Gastrocnemius medialis (tissue), 4 donors: Measurements from ENCODE around the gene SMPDL3A. TPM values are rescaled to one million over a fixed set of nuclear protein-coding genes. Genes with fewer than 3 reads are reported as not detected.

Source experiments
- ATAC-seq, 2 donors: fragments of 150-250 bp; one replicate each; pipeline ENCODE4 v1.9.1; 2016
- DNase-seq, 2 donors: peaks; one replicate each; pipeline ENCODE4 v3.0.0-alpha.2; 2019
- H3K27ac ChIP-seq, 4 donors: fragments of 200-600 bp; sonication (generic); 1 replicate in 1 of 4; 2 replicates in 3 of 4; pipeline ENCODE4 v1.5.1; 2016 to 2018; ENCODE audit warnings: mild to moderate bottlenecking in 2 of 4, moderate library complexity in 1 of 4
- H3K27me3 ChIP-seq, 3 donors: fragments of 200-600 bp; sonication (generic) in 2 of 3; 1 replicate in 1 of 3; 2 replicates in 2 of 3; pipeline versions ENCODE4 v1.5.1 to v1.6.0; 2016 to 2019; ENCODE audit warnings: mild to moderate bottlenecking in 1 of 3, moderate library complexity in 1 of 3
- H3K36me3 ChIP-seq, 2 donors: fragments of 200-600 bp; sonication (generic) in 1 of 2; one replicate each; pipeline ENCODE4 v1.5.1; 2017 to 2018
- H3K4me1 ChIP-seq, 2 donors: fragments of 200-600 bp; sonication (generic) in 1 of 2; one replicate each; pipeline ENCODE4 v1.5.1; 2016 to 2017; ENCODE audit warnings: mild to moderate bottlenecking in 2 of 2
- H3K4me3 ChIP-seq, 4 donors: fragments of 200-600 bp; sonication (generic) in 3 of 4; 1 replicate in 1 of 4; 2 replicates in 3 of 4; pipeline ENCODE4 v1.5.1; 2016 to 2019; ENCODE audit warnings: mild to moderate bottlenecking in 2 of 4
- H3K9me3 ChIP-seq, 3 donors: fragments of 200-600 bp; sonication (generic) in 2 of 3; 1 replicate in 1 of 3; 2 replicates in 2 of 3; pipeline ENCODE4 v1.5.1; 2016 to 2019
- POLR2A ChIP-seq, 2 donors: fragments of 450-650 bp; IDR thresholded peaks; one replicate each; pipeline ENCODE4 v1.6.1; 2017; ENCODE audit warnings: antibody characterized with exemption in 2 of 2, mild to moderate bottlenecking in 2 of 2, moderate library complexity in 2 of 2
- in situ Hi-C, 4 donors: fragments of 200-750 bp; cut with MboI; loops; one replicate each; pipeline versions ENCODE4 v1.15.0 to v1.8.0; 2017; ENCODE audit warnings: low sequenced_read_pairs in 4 of 4
- intact Hi-C: fragments of 100-400 bp; cut with DNase I; formaldehyde crosslinking; loops from one replicate; pipeline ENCODE4 v1.15.1; 2023; ENCODE audit warnings: low total_unique reads
- total RNA-seq, 4 donors: library from RNA; depleted of rRNA; stranded (reverse); fragments of >200 nt; gene quantifications; one replicate each; pipeline versions ENCODE4 v1.1.0 to v1.2.3, GENCODE V29; 2016
- TF ChIP-seq, protein P1 (sequence below), 5 experiments: fragments of 450-650 bp in 3 of 5; fragments of 200-600 bp in 2 of 5; sonication (generic) in 2 of 5; IDR thresholded peaks in 4 of 5; conservative IDR thresholded peaks in 1 of 5; 1 replicate in 4 of 5; 2 replicates in 1 of 5; pipeline ENCODE4 v1.5.1; 2016 to 2019; ENCODE audit warnings: antibody characterized with exemption in 5 of 5, mild to moderate bottlenecking in 3 of 5, moderate library complexity in 3 of 5

Gene SMPDL3A
- total RNA-seq, 4 donors from 2014 or later = 18.4 to 38.4 (median 32.6) TPM

DNA sequence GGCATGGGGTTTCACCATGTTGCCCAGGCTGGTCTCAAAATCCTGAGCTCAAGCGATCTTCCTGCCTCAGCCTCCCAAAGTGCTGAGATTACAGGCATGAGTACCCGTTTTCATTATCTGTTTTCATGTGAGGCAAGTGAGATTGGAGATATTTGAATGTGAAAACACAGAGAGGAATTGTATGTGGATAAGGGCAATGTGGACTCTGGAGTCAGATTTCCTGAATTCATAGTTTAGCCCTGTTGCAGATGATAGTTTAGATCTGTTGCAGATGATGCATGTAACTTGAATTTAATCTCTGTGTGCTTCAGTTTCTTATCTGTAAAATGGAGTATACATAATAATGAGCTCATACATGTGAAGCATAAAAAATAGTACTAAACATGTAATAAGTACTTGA is 3.7 kb downstream of the SMPDL3A start:
- Histone ChIP-seq H3K9me3 (no peaks in the 10 kb centered on the region), H3K27me3 (no peaks in the 10 kb centered on the region), H3K4me1 (peaks cover 36 to 40% of the 10 kb centered on the region in 2 donors), H3K36me3 (peaks cover 0 to 4% of the 10 kb centered on the region in 2 donors), H3K27ac (peak overlapping the region; percentile 93 to 98 (median 96)), H3K4me3 (no peak overlapping the region)
- intact Hi-C loops (loop anchor here (10.0 kb wide), 1 partner anchor 302 kb away; no protein-coding TSS in a partner anchor), in situ Hi-C loops (no loop called here)
- TF ChIP-seq, protein P1, sequence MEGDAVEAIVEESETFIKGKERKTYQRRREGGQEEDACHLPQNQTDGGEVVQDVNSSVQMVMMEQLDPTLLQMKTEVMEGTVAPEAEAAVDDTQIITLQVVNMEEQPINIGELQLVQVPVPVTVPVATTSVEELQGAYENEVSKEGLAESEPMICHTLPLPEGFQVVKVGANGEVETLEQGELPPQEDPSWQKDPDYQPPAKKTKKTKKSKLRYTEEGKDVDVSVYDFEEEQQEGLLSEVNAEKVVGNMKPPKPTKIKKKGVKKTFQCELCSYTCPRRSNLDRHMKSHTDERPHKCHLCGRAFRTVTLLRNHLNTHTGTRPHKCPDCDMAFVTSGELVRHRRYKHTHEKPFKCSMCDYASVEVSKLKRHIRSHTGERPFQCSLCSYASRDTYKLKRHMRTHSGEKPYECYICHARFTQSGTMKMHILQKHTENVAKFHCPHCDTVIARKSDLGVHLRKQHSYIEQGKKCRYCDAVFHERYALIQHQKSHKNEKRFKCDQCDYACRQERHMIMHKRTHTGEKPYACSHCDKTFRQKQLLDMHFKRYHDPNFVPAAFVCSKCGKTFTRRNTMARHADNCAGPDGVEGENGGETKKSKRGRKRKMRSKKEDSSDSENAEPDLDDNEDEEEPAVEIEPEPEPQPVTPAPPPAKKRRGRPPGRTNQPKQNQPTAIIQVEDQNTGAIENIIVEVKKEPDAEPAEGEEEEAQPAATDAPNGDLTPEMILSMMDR (IDR thresholded peaks at IDR 0.05 in 4 of 5, conservative IDR thresholded peaks at IDR 0.05 in 1 of 5) = no peak
- TF ChIP-seq POLR2A (IDR thresholded peaks at IDR 0.05) = no peak
- ATAC-seq (no peak), DNase-seq (no peak)

DNA sequence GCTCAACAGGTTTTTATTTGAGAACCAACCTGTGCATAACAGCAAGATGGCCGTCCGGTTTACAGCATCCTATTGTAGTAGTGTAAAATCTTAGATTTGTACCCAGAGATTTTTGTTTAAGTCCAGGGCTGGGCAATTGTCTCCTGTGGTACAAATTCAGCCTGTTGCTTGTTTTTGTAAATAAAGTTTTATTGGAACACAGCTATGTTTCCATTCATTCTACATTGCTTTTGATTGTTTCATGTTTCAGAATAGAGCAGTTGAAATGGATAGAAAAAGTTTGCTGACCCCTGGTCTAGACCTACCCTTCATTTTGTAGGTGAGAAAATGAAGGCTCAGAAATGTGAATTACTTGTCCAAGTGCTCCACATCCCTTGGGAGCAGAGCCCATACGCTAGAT is 8.5 kb downstream of the SMPDL3A start:
- in situ Hi-C loops = no loop called here
- Histone ChIP-seq H3K36me3 (peaks cover 0 to 4% of the 10 kb centered on the region in 2 donors), H3K4me1 (peaks cover 15 to 45% of the 10 kb centered on the region in 2 donors), H3K27me3 (no peaks in the 10 kb centered on the region), H3K4me3 (no peak overlapping the region), H3K27ac (peak overlapping the region; percentile 75 to 90 (median 84)), H3K9me3 (no peaks in the 10 kb centered on the region)
- intact Hi-C loops = loop anchor here (10.0 kb wide), 1 partner anchor 297 kb away; no protein-coding TSS in a partner anchor
- ATAC-seq (no peak), DNase-seq (no peak)
- no peak for TF ChIP-seq POLR2A (IDR thresholded peaks at IDR 0.05)
- TF ChIP-seq, protein P1 (IDR thresholded peaks at IDR 0.05 in 4 of 5, conservative IDR thresholded peaks at IDR 0.05 in 1 of 5) = no peak

DNA sequence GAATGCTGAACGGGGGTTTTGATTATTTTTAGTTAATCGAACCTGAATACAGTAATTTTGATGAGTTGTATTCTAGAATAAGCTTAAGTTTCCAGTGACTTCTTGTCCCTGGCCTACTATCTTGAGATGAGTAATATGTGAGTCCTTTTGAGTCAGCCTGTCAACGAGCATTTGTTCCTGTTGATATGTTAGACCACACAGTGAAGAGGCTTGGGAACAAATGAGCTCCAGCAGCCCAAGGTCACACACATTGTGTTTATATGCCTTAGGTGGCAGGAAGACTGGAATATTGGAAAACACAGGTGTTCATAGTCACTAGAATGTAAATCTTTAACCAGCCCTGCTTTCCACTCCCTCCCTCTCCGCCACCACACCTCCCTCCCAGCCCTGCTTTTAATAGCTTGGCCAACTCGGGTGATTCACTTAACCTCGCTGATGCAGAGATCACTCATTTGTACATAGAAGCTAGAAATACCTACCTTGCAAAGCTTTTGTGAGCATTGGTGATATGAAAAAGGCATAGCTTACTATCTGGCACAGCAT is 9.1 kb downstream of the SMPDL3A start:
- ATAC-seq = peak; percentile 92 to 95
- Histone ChIP-seq H3K4me1 (peaks cover 9 to 38% of the 10 kb centered on the region in 2 donors), H3K27me3 (no peaks in the 10 kb centered on the region), H3K27ac (peak overlapping the region; percentile 75 to 90 (median 84)), H3K36me3 (peaks cover 0 to 4% of the 10 kb centered on the region in 2 donors), H3K9me3 (no peaks in the 10 kb centered on the region), H3K4me3 (no peak overlapping the region)
- in situ Hi-C loops (no loop called here), intact Hi-C loops (loop anchor here (1.0 to 10.0 kb wide), 2 partner anchors 9 to 297 kb away; partner anchors contain the start of gene SMPDL3A)
- peak; percentile 53 for DNase-seq
- peak in 1 of 2 donors; percentile 28 for TF ChIP-seq POLR2A (IDR thresholded peaks at IDR 0.05)
- TF ChIP-seq, protein P1 (IDR thresholded peaks at IDR 0.05 in 4 of 5, conservative IDR thresholded peaks at IDR 0.05 in 1 of 5) = no peak

DNA sequence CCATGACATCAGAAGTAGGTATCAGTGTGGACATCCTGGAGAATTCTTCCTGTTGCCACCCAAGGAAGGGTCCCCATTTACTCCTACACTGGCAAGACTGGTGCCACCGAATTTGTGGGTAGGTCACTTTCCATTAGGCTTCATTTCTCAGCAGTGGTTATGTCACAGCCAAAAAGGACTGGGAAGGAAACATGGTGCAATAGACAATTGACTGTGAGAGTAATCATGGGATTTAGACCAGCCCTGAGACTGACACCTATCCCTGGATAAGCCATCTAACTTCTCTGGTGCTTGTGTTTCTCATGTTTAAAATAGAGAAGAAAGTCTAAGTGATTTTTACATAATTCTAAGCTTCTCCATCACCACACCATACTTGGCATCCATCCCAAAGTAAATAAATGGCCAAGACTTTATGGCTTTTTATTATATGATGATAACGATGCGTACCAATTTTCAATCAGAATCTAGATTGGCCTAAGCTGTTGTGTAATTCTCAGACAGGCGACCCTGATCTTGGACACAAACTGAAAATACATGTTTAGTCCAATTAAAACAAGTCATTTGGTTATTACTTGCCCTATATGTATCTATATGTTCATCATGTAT is 10.2 kb downstream of the SMPDL3A start:
- no peak for TF ChIP-seq POLR2A (IDR thresholded peaks at IDR 0.05)
- no peaks in the 10 kb centered on the region for H3K9me3 ChIP-seq
- peaks cover 7 to 38% of the 10 kb centered on the region in 2 donors for H3K4me1 ChIP-seq
- H3K27ac ChIP-seq = peak overlapping the region; percentile 75 to 90 (median 84)
- intact Hi-C loops = loop anchor here (10.0 kb wide), 1 partner anchor 296 kb away; no protein-coding TSS in a partner anchor
- no peak overlapping the region for H3K4me3 ChIP-seq
- ATAC-seq (peak; percentile 45 to 54), DNase-seq (no peak)
- H3K27me3 ChIP-seq = no peaks in the 10 kb centered on the region
- in situ Hi-C loops = no loop called here
- peaks cover 0 to 5% of the 10 kb centered on the region in 2 donors for H3K36me3 ChIP-seq
